GM18498 (cell line): ENCODE results near the gene ISYNA1.

Experiments used
- ATAC-seq: cut with Tn5 transposase; IDR thresholded peaks from one replicate; pipeline ENCODE4 v1.9.1; 2021; ENCODE audit warnings: mild to moderate bottlenecking, moderate library complexity; ENCODE audit not compliant: unreplicated experiment

The ISYNA1 gene

DNA sequence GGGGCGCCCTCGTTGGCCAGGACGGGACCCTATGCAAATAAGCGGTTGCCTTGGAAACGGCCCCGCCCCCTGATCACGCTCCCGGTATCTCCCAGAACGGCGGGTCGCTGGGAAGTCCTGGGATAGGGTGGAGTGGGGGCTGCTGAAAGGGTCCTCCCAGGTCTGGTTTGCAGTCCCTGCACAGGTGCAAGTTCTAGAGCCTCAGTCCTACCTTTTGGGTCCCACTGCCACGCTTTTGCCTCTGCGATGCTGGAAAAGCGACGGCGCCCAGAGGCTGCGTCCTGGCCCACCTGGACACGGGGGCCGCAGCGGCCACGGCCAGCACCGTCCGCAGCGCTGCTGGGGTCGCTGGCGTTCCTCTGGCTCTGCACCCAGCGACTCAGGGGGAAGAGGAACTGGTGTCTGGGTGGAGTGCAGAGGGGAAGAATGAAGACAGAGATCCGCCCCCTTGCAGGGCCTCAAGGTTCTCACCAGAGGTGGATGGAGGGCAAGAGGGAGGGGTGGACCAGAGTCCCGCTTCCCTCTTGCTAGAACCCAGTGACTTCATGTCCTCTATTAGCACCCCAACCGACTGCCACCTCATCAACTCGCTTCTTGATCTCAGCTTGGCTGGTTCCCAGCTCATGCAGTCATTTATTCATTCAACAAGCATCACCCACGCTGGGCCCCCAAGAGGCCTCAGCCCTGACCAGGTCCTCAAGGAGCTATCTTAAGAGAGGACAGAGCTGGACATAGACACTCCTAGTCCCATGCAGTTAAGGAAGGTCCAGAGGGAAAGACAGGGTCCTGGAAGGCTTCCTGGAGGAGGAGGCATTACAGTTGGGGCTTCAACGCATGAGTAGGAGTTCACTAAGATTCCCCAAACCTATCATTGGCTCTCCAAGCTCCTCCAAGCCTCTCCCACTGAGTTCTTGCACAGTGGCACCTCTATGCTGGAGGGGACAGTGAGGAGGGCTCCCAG lies 40.4 kb downstream of the ISYNA1 start, which contains the start of gene LRRC25:
Gene LRRC25 (minus strand): TSS at position 381 of the 961 bp plus-strand sequence. CDS start 659 bp downstream, outside the sequence.
- ATAC-seq: peak; percentile 60

DNA sequence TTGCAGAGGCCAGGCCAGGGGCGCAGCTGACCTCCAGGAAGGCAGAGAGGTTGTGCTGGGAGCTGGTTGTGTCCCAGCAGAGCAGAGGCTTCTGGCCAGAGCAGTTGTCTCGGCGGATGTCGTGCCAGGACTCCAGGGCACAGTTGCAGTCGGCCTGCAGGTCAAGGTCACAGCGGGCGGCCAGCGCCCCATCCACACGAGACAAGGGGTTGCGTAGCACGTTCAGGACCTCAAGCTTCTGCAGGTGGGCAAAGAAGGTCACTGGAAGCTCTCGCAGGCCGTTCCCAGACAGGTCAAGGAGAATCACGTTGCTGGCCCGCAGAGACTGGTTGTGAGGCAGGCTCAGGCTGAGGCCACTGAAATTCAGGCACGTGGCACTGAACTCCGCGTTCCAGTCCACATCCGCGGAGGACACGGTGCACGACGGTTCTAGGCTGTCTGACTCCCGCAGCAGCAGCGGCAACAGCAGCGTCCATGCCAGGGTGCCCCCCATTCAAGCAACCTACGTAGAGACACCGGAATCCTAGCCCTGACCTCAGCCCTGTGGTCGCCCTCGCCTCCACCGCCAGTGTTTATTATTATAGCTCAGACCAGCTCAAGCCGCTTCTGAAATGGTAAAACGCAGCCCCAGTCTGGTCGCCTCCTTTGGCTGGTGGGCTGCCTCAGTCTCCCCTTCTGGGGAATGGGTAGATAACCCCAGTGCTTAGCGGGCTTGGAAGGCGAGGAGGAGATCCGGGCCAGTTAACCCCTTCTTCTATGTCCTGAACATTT lies 41.3 kb downstream of the ISYNA1 start:
- no peak for ATAC-seq

DNA sequence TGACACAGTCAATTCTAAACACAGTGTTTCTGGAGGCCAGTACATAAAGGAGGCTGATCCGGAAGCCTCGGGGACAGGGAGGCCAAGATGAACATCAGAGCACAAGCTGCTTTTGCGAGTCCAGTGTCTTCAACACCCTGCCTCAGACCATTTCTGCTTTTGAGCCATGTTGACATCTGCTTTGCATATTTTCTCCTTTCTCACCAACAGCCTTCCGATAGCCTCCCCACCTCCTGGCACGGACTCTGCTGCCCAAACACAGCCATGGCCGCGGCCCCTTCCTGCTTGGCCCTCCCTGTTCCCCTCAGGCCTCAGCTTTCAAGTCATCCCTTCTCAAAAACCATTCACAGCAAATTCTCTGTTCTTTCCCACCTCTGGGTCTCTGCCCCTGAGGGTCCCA lies 44.1 kb downstream of the ISYNA1 start:
- ATAC-seq: no peak

DNA sequence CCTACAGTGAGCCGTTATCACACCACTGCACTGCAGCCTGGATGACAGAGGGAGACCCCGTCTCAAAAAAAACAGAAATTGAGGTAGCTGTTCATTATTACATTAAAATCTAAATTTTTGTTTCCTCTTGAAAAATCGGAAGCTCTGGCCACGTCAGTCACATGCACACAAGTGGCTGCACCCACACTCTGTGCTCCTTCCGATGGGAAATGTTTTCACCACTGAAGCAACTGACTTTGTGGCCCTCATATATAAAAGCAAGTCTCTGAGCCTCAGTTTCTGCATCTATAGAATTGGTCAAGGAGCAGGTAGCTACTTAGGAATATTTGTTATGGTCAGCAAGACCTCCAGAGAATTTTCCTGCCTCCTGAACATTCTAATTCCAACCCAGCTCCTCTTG lies 45.0 kb downstream of the ISYNA1 start:
- ATAC-seq: no peak

DNA sequence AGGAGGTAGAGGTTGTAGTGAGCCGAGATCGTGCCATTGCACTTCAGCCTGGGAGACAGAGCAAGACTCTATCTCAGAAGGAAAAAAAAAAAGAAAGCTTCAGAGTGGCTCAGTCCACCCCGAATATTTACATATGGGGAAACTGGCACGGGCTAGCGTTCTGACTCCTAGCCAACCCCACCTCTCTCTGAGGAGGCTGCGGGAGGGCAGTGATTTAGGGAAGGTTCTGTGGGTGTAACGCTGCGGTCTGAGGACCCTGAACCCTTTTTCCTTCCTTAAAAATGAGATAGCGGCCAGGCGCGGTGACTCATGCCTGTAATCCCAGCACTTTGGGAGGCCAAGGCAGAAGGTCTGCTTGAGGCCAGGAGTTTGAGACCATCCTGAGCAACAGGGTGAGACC lies 45.5 kb downstream of the ISYNA1 start:
- no peak for ATAC-seq

DNA sequence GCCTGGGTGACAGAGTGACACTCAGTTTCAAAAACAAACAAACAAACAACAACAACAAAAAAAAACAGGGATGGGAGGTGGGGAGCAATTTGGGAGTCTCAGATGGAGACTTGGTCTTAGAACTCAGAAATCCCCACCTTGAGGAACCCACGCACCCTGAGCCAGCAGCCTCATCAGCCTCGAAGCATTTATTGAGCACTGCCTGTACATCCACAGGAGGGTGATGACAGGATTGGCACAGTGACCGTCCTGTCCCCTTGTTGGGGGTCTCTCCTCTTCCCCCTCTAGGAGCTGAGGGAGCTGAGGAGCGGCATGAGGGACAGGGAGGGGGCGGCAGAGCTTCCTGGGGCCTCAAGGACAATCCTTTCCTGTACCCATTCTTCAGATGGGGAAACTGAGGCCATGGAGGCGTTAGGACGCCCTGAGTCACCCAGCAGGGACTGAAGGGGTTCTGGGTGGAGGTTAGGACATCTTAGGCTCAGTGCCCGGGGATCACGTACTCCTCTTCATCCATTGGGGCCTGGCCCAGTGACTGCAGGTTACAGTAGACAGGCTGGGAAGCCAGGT lies 46.3 kb downstream of the ISYNA1 start:
- ATAC-seq: no peak

DNA sequence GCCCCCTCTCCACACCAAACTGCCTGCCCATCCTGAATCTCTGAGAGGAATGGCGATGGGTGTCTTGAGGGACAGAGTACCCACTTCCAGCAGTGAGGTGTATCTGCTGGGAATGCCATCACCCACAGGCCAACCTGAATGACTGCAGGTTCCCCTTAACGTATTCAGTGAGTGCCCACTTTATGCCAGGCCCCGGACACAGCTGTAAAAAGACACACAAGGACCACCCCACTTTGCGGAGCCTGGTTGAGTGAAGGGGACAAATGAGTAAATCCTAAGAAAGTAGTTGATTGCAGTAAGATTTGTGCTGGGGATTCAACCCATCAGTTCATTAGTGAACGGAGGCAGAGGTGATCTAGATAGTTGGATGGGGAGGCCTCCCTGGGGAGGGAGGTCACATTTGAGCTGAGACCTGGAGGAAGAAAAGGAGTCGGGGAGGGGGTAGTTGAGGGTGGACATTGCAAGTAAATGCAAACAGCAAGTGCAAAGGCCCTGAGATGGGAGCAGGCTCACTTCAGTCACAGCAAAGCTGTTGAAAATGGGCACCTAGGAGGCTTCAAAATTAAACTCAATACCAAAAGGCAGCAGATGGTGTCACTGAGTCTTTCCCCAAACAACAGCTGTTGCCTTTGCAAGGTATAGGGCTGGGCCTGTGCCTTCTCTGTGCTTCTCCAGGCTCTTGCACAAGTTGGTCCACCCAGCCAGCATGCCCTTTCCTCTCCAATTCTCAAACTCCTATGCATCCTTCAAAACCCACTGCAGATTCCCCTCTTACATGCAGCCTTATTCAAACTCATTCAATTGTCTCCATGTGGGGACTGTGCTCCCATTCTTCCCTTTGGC lies 47.6 kb downstream of the ISYNA1 start:
- ATAC-seq: no peak

DNA sequence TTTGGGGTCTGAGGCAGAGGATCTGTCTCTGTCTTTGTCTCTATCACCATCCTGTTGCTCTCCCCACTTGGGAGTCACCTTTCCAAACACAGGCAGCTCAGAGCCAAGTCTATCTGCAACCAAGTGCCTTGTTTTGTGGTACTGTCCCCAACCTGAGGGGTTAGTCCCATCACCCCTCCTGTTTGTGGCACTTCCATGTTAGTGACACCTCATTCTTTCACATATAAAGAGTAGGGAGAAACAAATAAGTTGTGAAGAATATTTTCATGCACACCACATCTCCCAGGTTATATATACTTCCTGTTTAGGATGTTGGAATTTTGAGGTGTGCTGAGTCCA lies 48.2 kb downstream of the ISYNA1 start:
- no peak for ATAC-seq

DNA sequence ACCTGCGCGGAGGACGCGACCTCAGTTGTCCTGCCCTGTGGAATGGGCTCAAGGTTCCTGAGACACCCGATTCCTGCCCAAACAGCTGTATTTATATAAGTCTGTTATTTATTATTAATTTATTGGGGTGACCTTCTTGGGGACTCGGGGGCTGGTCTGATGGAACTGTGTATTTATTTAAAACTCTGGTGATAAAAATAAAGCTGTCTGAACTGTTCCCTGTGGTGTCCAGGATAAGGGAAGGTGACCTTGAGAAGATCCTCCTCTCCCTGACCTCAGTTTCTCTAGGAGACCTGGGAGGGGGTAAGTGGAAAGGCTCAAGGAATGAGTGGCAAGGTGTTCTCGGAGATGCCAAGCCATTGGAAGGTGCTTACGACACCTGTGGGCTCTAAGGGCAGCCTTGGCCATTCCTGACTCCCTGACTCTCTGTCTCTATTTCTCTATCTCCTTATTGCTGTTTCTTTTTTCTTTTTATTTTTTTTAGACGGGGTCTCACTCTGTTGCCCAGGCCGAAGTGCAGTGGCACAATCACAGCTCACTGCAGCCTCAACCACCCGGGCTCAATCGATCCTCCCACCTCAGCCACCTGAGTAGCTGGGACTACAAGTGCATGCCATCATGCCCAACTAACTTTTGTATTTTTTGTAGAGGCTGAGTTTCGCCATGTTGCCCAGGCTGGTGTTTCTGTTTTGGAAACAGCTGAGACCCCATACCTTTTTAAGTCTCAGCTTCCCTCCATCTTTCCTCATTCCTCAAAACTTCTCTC lies 48.8 kb downstream of the ISYNA1 start:
- ATAC-seq: no peak

DNA sequence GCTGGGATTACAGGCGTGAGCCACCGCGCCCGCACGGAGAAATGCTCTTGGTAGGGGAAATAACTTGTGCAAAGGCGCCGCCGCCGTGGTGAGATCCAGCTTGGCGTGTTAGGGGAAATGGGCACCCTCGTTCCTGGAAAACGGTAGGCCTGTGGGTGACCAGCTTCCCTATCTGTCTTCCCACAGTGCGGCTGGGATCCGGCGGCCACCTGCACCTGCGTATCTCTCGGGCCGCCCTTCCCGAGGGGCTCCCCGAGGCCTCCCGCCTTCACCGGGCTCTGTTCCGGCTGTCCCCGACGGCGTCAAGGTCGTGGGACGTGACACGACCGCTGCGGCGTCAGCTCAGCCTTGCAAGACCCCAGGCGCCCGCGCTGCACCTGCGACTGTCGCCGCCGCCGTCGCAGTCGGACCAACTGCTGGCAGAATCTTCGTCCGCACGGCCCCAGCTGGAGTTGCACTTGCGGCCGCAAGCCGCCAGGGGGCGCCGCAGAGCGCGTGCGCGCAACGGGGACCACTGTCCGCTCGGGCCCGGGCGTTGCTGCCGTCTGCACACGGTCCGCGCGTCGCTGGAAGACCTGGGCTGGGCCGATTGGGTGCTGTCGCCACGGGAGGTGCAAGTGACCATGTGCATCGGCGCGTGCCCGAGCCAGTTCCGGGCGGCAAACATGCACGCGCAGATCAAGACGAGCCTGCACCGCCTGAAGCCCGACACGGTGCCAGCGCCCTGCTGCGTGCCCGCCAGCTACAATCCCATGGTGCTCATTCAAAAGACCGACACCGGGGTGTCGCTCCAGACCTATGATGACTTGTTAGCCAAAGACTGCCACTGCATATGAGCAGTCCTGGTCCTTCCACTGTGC lies 49.6 kb downstream of the ISYNA1 start:
- peak; percentile 75 for ATAC-seq

DNA sequence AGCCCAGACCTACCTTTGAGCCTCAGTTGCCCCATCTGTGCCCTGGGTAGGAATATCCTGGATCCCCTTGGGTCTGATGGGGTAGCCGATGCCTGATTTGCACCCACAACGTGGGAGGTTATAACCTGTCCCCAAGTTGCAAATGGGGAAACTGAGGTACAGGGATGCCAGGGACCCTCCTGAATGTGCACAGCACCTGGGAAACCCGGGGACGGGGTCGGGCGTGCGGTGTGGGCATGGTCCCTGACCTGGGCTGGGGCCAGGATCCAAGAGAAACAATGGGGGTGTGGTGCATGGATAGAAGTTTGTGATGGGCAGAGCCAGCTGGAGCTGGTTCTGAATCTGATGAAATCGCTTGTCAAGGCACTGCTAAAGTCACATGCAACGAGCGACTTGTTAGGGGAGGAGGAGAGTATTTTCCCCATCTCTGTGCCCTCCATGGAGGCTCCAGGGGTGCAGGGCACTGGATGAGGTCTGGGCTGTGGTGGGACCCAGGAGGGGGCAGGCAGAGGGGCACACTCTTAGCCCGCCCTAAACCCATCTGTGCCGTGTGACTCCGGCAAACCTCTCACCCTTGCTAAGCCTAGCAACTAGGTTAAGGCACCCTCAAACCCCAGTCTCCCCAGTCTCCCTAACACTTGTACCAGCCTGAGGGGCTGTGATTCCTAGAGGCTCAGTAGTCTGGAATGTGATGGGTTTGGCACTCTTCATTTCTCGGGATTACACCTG lies 51.2 kb downstream of the ISYNA1 start:
- no peak for ATAC-seq

DNA sequence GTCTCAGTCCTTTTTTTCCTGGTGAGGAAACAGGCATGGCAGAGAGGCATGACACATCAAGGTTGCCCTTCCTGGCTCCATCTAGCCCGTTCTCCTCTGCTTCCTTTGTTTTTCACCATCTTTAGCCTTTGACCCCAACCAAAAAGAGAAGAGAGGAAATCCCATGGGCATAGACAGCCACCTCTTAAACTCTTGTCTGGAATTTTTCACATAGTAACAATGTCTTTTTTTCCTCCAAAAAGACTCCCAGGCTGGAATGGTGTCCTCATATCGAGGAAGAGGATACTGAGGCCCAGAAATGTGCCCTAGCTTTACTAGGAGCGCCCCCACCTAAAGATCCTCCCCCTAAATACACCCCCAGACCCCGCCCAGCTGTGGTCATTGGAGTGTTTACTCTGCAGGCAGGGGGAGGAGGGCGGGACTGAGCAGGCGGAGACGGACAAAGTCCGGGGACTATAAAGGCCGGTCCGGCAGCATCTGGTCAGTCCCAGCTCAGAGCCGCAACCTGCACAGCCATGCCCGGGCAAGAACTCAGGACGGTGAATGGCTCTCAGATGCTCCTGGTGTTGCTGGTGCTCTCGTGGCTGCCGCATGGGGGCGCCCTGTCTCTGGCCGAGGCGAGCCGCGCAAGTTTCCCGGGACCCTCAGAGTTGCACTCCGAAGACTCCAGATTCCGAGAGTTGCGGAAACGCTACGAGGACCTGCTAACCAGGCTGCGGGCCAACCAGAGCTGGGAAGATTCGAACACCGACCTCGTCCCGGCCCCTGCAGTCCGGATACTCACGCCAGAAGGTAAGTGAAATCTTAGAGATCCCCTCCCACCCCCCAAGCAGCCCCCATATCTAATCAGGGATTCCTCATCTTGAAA lies 52.0 kb downstream of the ISYNA1 start, which contains the start of gene GDF15:
Gene GDF15 (plus strand): TSS at position 484 of the 868 bp plus-strand sequence. CDS start 32 bp downstream, at position 516.
- ATAC-seq: no peak

DNA sequence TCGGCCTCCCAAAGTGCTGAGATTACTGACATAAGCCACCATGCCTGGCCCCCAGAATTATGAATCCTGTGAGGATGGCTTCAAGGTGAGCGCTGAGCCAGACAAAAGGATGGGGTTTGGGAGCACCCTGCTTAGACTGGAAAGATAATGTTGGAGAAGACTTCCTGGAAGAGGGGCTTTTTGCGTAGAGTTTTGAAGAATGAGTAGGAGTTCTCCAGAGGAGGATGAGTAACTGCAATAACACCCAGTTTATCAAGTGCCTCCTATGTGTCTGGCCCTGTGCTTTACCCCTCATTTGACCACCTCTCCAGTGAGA lies 52.6 kb downstream of the ISYNA1 start:
- ATAC-seq: no peak

DNA sequence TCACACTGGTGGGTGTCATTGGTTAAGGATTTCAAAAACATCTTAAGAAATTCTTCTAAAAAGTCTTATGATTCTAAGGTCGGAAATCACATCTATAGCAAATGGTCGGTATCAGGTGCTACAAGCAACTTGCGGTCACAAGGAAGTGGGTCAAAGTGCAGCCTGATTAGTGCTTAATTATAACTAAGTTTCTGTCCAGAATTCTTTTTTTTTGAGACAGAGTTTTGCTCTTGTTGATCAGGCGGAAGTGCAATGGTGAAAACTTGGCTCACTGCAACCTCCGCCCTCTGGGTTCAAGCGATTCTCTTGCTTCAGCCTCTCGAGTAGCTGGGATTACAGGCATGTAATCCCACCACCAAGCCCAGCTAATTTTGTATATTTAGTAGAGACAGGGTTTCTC lies 53.2 kb downstream of the ISYNA1 start:
- ATAC-seq: no peak
